Ovary (tissue), 9 donors: ENCODE measurements around the gene FAM53B. TPM values are rescaled to one million over a fixed set of nuclear protein-coding genes. Genes with fewer than 3 reads are reported as not detected.

ENCODE experiments used
- DNase-seq, 5 donors: peaks; one replicate each; pipeline ENCODE4 v3.0.0-alpha.2; 2019 to 2020
- H3K27ac ChIP-seq, 2 donors: fragments of 200-600 bp; one replicate each; pipeline versions ENCODE4 v1.5.1 to v1.8.0; 2019 to 2022
- H3K27me3 ChIP-seq: fragments of 200-600 bp; one replicate; pipeline ENCODE4 v1.8.0; 2022
- H3K36me3 ChIP-seq: fragments of 200-600 bp; sonication (generic); one replicate; pipeline ENCODE4 v1.5.1; 2019
- H3K4me1 ChIP-seq: one replicate; pipeline ENCODE4 v1.8.1; 2013; ENCODE audit warnings: mild to moderate bottlenecking, moderate library complexity; ENCODE audit not compliant: insufficient read depth
- H3K4me3 ChIP-seq: fragments of 200-600 bp; sonication (generic); one replicate; pipeline ENCODE4 v1.5.1; 2017
- H3K9me3 ChIP-seq, 2 donors: fragments of 200-600 bp in 1 of 2; sonication (generic) in 1 of 2; one replicate each; pipeline versions ENCODE4 v1.5.1 to v1.8.1; 2013 to 2019; ENCODE audit warnings: mild to moderate bottlenecking in 1 of 2, moderate library complexity in 1 of 2
- CTCF ChIP-seq, 3 donors: fragments of 450-650 bp in 2 of 3; fragments of 200-600 bp in 1 of 3; IDR thresholded peaks; one replicate each; pipeline versions ENCODE4 v1.5.1 to v1.8.0; 2016 to 2022; ENCODE audit warnings: antibody characterized with exemption in 3 of 3, mild to moderate bottlenecking in 1 of 3
- EP300 ChIP-seq: sonication (generic); formaldehyde crosslinking; IDR thresholded peaks from one replicate; pipeline ENCODE4 v1.6.1; 2017; ENCODE audit warnings: antibody characterized with exemption
- POLR2A ChIP-seq: fragments of 450-650 bp; IDR thresholded peaks from one replicate; pipeline ENCODE4 v1.6.1; 2017; ENCODE audit warnings: antibody characterized with exemption, mild to moderate bottlenecking, moderate library complexity
- WGBS, 3 donors: extraction: QIAGEN DNeasy Blood & Tissue Kit in 1 of 3; methylation state at CpG; one replicate each; pipeline versions ENCODE4 v1.1.5 to v1.1.7; 2013 to 2017; 5-methylcytosine and 5-hydroxymethylcytosine counted together
- intact Hi-C, 4 donors: fragments of 100-400 bp; cut with DNase I; formaldehyde crosslinking; loops; one replicate each; pipeline versions ENCODE4 v1.11.0 to v1.15.1; 2022 to 2023
- polyA plus RNA-seq, 2 donors: library from polyadenylated mRNA; stranded (reverse); fragments of 200-250 nt in 1 of 2; fragments of 350-450 nt in 1 of 2; fragmentation: Illumina TruSeq in 1 of 2; extraction: RNeasy Lipid Tissue Mini Kit (QIAGEN cat#74804) in 1 of 2; gene quantifications; one replicate each; pipeline ENCODE4 v1.2.3, GENCODE V29; 2013 to 2014
- total RNA-seq, 7 donors: library from RNA; depleted of rRNA in 2 of 7; stranded (reverse); fragments of >200 nt in 2 of 7; fragmentation: NEBNext Ultra II Directional in 3 of 7; extraction: Animal tissue kit (Norgen Biotek cat#: 25700) in 3 of 7; gene quantifications; one replicate each; pipeline versions ENCODE4 v1.1.0 to v1.2.4, GENCODE V29; 2016 to 2023
- donor health status: DM: no; HTN: no; CAD: no; lungs with moderate emphysema.
- donor health status: DM: no; HTN: no; CAD: no.
- donor health status: Bipolar disorder and iron deficiency.
- donor health status: DM: yes; HTN: yes; CAD: no.
- donor health status: DM: no; HTN: no; CAD: no.
- donor health status: DM: yes; HTN: yes; CAD: no.

The FAM53B gene
- total and polyA plus RNA-seq, 9 donors = 9.7 to 77.6 (median 45.5) TPM

- Histone ChIP-seq H3K4me1 (peaks cover 37% of the 10 kb centered on the region), H3K4me3 (no peak overlapping the region), H3K36me3 (no peaks in the 10 kb centered on the region), H3K9me3 (no peaks in the 10 kb centered on the region), H3K27ac (peak overlapping the region in 1 of 2 donors; percentile 3), H3K27me3 (no peaks in the 10 kb centered on the region)
- TF ChIP-seq CTCF (IDR thresholded peaks at IDR 0.05) = no peak
- no peak for TF ChIP-seq EP300
- no peak for TF ChIP-seq POLR2A
- WGBS, 3 donors = 65 to 77% (median 67%) methylated on average over 10 of the region's 10 CpGs
- intact Hi-C loops = no loop called here
- no peak for DNase-seq
Measured at GRCh38 chr10:124713679-124714255, 30.4 kb downstream of the FAM53B start.

GRCh38 chr10:124712704-124713407 is 31.3 kb downstream of the FAM53B start:
- 82 to 83% (median 83%) methylated on average over 5 of the region's 5 CpGs for WGBS, 3 donors
- intact Hi-C loops = no loop called here
- Histone ChIP-seq H3K9me3 (no peaks in the 10 kb centered on the region), H3K4me1 (peaks cover 35% of the 10 kb centered on the region), H3K27ac (no peak overlapping the region), H3K36me3 (no peaks in the 10 kb centered on the region), H3K27me3 (no peaks in the 10 kb centered on the region), H3K4me3 (no peak overlapping the region)
- DNase-seq = no peak
- TF ChIP-seq EP300 (no peak), POLR2A (no peak), CTCF (IDR thresholded peaks at IDR 0.05) (no peak)

GRCh38 chr10:124711145-124711544 is 33.0 kb downstream of the FAM53B start:
- H3K36me3 ChIP-seq = no peaks in the 10 kb centered on the region
- no peak for TF ChIP-seq CTCF (IDR thresholded peaks at IDR 0.05)
- TF ChIP-seq EP300 = no peak
- H3K27ac ChIP-seq = peak overlapping the region in 1 of 2 donors; percentile 56
- no peaks in the 10 kb centered on the region for H3K9me3 ChIP-seq
- no peak overlapping the region for H3K4me3 ChIP-seq
- H3K4me1 ChIP-seq = peaks cover 38% of the 10 kb centered on the region
- H3K27me3 ChIP-seq = no peaks in the 10 kb centered on the region
- WGBS, 3 donors = 74 to 84% (median 82%) methylated on average over 7 of the region's 7 CpGs
- no peak for DNase-seq
- intact Hi-C loops = no loop called here

- H3K4me1 ChIP-seq = peaks cover 43% of the 10 kb centered on the region
- TF ChIP-seq CTCF (IDR thresholded peaks at IDR 0.05) = no peak
- TF ChIP-seq POLR2A = no peak
- no peak for TF ChIP-seq EP300
- peak overlapping the region; percentile 29 to 56 for H3K27ac ChIP-seq
- 58 to 66% (median 59%) methylated on average over 14 of the region's 14 CpGs for WGBS, 3 donors
- H3K36me3 ChIP-seq = no peaks in the 10 kb centered on the region
- intact Hi-C loops = no loop called here
- H3K4me3 ChIP-seq = no peak overlapping the region
- H3K27me3 ChIP-seq = no peaks in the 10 kb centered on the region
- peak in 1 of 5 donors; percentile 43 for DNase-seq
- H3K9me3 ChIP-seq = no peaks in the 10 kb centered on the region
Measured at GRCh38 chr10:124710266-124710881, 33.8 kb downstream of the FAM53B start.
